ENCODE measurements around the gene VDAC1. TPM values are rescaled to one million over a fixed set of nuclear protein-coding genes. Genes with fewer than 3 reads are reported as not detected.
A peak's percentile ranks its signal among the peaks of the same experiment; 100 is the strongest.
"Not testable (repeated sequence)": the region's sequence is repeated elsewhere in the genome, so short reads cannot be mapped to it uniquely, and the experiment has no call there.

The VDAC1 gene
- total RNA-seq, 1 experiment from 2014 or later: 448 TPM

DNA sequence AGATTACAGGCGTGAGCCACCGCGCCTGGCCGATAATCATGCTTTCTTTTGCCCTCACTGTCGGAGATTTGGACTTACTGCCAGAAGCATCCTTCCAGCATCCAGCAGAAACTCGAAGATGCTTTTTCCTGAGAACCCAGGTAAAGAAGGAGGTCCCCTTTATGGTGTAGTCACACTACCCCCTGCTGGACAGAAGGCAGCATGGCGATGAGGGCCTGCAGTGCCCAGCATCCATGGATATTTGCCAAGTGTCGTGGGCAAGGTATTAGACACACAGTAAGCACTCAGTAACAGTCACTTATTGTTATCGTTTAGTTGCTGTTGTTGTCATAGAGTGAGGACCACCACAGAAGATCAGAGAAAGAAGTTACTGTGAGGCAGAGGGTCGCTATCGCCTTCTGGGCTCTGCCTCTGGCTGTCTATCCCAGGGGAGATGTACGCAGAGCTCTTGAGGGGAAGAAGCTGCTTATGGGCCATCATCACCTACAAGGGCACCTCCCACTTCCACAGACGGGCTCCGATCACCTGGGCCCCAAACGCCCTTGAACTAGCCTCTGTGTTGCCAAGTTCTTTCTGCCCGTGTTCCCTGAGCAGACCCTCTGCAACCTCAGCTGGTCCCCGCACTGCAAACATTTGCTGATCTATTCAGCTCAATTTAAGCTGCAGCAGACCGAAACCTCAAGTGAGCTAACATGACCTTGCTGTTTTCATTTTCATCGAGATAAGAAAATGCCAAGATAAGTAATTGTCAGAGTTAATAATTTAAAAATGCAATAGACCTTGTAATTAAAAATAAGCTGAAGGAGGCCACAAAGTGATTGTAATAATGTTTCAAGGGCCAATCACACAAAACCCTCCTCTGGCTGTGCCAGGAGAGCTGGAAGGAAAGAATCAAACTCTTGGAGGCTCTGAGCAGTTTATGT lies 60.3 kb downstream of the VDAC1 start:
- DNase-seq (ENCODE audit: extremely low read depth, low read depth): peak; percentile 57

DNA sequence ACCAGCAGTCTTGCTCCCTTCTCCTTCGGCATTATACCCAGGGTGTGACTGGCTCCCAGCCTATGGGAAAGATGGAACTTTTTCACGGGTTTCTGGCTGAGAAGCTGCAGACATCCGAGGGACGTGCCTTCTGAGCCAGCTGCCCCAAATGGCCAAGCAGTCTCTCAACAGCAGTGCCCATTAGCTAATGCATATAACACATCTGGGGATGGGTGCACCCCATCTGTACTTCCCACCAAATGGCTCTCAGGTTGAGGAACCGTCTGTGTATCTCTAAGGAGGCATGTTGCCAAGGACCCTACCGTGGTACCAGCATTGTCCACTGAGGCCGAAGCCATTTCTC lies 61.3 kb downstream of the VDAC1 start:
- no peak for DNase-seq (ENCODE audit: extremely low read depth, low read depth)

DNA sequence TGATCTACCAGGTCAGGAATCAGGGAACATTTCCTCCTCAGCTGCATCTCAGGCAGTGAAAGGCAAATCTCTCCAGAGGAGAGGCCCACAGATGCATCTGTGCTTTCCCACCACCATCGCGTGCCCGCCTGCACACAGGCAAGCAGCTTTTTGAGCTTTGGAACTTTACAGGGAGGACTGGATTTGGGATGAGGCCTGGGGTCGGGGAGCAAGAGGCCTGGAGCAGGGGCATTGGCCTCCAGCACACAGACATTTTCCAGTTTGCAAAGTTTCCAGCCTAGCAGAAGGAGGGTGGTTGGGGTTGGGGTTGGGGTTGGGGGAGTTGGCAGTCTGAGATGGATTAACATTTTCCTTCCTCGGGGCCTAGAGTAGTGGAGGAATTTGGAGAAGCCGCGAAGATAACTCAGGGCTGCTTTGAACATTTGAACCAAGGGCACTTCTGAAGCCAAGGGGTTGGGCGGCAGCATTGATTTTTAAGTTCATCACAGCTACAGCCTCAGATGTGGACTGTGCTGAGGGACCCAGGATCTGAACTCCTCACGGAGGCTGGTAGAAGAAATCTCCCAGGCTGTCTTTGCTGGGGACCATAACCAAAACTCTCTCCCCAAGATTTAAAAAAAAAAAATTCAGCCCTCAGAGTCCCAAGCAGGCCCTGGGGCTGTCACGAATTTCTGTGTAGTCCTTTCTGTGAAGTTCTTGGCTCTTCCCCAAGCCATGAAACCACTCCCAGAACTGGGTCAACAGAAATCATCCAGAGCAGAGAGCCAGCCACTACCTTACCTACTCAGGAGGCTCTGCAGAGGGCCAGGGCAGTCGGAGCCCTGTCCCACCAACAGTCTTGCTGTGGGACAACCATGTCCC lies 61.9 kb downstream of the VDAC1 start:
- no peak for DNase-seq (ENCODE audit: extremely low read depth, low read depth)

DNA sequence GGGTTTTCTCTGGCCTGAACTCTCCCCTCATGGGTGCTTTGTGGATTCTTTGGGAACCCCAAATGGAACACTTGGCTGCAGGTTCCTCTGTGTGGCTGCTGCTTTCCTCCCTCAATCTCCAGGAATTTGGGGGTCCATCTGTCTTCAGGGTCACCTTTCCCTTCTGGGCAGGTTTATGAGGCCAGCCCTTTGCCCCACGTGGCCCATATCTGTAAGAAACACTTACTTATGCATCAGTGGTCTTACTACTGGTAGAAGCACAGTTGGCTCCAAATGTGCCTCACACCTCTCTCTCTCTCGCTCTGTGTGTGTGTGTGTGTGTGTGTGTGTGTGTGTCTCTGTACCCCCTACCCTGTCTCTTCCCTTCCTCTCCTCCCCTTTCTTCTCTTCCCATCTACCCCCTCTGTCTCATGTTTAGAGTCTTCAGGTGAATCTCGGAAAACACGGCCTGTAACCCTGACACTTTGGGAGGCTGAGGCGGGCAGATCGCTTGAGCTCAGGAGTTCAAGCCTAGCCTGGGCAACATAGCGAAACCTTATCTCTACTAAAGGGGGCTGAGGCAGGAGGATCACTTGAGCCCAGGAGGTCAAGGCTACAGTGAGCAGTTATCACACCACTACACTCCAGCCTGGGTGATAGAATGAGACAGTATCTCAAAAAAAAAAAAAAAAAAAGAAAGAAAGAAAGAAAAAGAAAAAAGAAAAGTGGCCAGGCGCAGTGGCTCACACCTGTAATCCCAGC lies 63.1 kb downstream of the VDAC1 start:
- no peak for DNase-seq (ENCODE audit: extremely low read depth, low read depth)

DNA sequence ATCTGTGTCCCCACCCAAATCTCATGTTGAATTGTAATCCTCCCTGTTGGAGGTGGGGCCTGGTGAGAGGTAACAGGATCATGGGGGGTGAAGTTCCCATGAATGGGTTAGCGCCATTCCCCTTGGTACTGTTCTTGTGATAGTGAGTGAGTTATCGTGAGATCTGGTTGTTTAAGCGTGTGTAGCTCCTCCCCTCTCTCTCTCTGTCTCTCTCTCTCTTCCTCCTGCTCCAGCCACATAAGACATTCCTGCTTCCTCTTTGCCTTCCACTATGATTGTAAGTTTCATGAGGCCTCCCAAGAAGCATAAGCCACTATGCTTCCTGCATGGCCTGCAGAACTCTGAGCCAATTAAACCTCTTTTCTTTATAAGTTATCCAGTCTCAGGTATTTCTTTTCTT lies 65.1 kb downstream of the VDAC1 start:
- DNase-seq (ENCODE audit: extremely low read depth, low read depth): no peak

DNA sequence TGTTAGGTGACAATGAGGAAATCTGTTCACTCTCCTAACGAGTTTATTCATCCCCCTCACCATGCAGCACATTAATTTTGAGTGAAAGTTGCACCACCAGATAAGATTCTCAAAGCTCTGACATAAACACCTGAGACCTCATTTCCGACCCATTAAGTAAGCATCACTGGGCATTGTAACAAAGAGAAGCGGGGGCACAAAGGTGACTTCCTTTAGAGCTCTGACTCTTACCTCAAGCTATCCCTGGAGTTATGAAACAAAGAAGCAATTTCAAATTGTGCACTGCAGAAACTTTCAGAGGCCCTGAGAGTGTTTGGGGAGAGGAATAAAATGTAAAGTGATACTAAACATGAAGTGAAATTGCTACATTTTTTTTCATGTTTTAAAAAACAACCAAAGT lies 65.8 kb downstream of the VDAC1 start:
- DNase-seq (ENCODE audit: extremely low read depth, low read depth): no peak

DNA sequence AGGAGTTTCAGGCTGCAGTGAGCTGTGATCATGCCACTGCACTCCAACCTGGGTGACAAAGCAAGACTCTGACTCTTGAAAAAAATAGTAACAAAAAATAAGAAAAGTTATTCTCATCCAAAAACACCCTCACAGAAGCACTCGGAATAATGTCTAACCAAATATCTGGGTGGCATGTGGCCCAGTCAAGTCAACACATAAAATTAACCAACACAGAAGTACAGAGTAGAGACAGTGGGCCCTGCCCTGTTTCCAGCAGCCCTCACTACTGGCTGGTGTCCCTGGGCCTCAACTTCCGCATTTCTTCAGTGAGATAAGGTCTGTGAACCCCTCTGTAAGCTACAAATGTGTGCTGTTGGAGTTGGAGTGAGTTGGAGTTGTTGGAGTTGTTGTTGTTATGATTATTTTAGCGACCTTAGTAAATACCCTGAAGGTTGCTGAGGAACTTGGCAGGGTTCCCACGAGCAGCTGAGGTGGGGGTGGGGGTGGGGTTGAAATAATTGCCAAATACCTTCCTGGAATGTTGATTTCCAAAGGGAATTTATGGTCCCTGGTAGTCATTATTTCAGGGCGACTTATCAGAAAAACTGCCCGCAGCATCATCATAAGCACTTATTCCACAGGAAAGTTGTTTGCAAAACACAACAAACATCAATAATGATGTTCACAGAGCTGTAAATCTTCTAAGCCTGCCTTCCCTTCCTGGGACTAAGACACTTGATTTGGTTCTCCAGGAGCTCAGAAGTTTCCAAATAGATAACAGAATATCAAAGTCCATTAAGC lies 66.5 kb downstream of the VDAC1 start:
- DNase-seq (ENCODE audit: extremely low read depth, low read depth): no peak

DNA sequence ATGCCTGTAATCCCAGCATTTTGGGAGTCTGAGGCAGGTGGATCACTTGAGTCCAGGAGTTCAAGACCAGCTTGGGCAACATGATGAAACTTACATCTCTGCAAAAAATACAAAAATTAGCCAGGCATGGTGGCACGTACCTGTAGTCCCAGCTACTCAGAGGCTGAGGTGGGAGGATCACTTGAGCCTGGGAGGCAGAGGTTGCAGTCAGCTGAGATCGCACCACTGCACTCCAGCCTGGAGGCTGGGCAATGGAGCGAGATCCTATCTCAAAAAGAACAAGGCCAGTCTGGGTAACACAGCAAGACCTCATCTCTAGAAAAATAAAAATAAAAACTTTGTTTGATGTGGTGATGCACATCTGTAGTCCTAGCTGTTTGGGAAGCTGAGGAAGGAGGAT lies 67.1 kb downstream of the VDAC1 start:
- not testable (repeated sequence) for DNase-seq (ENCODE audit: extremely low read depth, low read depth)

DNA sequence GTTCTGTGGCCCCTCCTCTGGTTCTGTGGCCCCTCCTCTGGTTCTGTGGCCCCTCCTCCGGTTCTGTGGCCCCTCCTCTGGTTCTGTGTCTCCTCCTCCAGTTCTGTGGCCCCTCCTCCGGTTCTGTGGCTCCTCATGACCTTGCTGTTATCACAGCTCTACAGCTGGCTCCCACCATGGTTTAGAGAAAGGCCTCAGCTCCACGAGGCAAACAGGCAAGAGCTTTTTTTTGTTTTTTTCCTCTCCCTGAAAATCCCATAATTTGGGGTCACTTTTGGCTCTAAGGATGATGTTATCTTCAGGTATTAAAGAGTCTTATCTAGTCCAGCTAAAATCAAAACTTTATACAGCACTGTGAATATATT lies 68.1 kb downstream of the VDAC1 start:
- no peak for DNase-seq (ENCODE audit: extremely low read depth, low read depth)

DNA sequence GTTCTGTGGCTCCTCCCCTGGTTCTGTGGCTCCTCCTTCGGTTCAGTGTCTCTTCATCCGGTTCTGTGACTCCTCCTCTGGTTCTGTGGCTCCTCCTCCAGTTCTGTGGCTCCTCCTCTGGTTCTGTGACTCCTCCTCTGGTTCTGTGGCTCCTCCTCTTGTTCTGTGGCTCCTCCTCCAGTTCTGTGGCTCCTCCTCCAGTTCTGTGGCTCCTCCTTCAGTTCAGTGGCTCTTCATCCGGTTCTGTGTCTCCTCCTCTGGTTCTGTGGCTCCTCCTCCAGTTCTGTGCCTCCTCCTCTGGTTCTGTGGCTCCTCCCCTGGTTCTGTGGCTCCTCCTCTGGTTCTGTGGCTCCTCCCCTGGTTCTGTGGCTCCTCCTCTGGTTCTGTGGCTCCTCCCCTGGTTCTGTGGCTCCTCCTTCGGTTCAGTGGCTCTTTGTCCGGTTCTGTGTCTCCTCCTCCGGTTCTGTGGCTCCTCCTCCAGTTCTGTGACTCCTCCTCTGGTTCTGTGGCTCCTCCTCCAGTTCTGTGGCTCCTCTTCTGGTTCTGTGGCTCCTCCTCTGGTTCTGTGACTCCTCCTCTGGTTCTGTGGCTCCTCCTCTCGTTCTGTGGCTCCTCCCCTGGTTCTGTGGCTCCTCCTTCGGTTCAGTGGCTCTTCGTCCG lies 68.7 kb downstream of the VDAC1 start:
- not testable (repeated sequence) for DNase-seq (ENCODE audit: extremely low read depth, low read depth)

DNA sequence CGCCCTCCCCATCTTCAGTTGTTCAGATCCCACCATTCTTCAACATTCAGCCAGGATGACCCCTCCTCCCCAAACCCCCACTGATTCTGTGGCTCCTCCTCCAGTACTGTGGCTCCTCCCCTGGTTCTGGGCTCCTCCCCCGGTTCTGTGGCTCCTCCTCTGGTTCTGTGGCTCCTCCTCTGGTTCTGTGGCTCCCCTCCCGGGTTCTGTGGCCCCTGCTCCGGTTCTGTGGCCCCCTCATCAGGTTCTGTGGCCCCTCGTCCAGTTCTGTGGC lies 69.2 kb downstream of the VDAC1 start:
- DNase-seq (ENCODE audit: extremely low read depth, low read depth): no peak

DNA sequence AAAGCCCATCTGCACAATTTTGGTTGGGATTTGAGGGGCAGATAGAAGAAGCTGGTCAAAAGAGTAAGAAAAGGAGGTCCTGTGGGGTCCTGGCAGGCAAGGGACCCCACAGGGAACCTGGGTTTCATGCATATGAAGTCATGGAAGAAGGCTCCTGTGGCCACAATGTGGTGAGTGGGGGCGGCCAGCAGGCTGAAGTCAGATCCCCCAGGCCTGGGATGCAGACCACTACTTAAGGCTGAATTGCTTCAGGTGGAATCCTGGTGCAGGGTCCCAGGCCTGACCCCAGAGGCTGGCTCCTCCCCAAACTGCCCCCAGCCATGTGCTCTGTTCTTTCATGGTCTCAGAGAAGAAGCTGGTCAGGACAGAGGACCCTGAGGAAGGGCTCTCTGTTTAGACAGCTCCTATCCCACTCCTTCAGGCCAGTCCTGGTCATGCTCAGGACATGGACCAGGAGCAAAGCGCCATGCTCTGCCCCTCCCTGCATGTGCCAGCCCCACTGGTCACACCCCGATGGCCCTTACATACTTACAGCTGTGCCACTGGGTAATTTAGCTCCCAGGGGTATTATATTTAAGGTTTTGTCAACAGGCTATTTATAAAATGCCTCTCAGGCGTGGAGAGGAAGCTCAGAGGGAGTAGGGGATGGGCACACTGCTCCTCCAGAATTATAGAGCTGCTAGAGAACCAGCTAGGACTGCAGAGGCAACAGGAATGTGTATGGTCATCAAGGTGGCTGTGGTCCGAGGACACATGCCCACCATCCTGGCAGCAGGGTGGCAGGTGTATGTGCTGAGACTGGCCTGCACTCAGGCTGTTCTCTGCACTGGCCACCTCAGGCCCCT lies 69.7 kb downstream of the VDAC1 start:
- DNase-seq (ENCODE audit: extremely low read depth, low read depth): no peak

DNA sequence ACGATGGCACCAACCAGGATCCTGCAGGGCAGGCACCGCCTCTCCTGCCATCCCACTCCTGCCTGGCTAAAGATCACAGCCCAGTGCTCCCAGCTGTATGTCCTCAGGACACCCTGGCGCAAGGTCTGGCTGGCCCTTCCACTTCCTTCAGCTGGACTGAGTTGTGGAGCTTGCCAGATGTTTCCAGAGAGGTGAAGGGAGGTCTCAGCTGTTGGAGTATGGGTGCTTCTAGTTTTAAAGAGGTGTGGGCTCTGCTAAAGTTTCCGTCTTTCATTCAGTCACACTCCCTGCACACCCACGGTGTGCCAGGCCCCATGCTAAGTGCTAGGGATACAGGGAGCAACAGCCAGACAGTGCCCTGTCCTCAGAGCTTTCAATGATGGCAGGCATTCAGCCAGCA lies 70.5 kb downstream of the VDAC1 start:
- DNase-seq (ENCODE audit: extremely low read depth, low read depth): no peak

DNA sequence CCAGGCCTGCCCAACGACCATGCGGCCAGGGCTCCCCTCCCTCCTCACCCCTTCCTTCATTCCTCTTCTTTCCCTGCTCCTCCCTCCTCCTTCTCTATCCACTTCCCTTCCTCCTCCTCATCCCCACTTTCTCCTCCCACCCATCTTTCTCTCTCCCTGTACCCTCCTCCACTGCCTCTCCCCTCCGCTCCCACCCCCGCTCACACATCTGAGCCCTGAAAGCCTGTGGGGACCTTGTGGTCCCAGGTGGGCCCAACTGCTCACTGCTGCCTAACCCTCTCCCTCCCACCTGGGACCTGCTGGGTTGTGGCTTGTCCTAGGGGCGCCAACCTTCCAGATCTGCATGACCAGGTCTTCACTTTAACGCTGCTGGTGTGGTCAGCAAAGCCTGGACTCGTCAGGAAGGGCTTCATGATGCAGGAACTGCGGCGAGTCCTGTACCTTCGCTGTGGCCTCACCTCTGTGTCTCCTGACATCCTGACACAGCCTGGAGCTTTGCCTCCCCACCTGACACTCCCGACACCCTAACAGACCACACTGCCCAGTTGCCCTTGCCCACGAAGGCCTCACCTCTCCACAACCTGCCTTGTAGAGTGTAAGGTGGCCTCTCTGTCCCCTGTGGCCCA lies 71.0 kb downstream of the VDAC1 start:
- DNase-seq (ENCODE audit: extremely low read depth, low read depth): no peak

DNA sequence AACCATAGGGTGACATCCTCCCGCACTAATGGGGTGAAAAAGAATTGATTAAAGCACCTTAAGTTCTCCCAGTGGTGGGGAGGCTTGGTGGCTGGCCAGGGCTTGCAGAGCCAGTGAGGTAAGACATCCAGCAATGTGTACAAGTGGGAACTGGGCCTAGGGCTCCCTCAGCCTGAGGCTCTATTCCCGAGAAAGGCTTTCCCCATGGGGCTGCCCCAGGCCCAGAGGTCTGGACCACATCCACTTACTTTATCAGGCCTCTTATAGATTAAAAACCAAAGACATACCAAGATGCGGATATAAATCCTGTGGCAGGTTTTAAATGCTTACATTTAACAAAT lies 71.6 kb downstream of the VDAC1 start:
- DNase-seq (ENCODE audit: extremely low read depth, low read depth): no peak

DNA sequence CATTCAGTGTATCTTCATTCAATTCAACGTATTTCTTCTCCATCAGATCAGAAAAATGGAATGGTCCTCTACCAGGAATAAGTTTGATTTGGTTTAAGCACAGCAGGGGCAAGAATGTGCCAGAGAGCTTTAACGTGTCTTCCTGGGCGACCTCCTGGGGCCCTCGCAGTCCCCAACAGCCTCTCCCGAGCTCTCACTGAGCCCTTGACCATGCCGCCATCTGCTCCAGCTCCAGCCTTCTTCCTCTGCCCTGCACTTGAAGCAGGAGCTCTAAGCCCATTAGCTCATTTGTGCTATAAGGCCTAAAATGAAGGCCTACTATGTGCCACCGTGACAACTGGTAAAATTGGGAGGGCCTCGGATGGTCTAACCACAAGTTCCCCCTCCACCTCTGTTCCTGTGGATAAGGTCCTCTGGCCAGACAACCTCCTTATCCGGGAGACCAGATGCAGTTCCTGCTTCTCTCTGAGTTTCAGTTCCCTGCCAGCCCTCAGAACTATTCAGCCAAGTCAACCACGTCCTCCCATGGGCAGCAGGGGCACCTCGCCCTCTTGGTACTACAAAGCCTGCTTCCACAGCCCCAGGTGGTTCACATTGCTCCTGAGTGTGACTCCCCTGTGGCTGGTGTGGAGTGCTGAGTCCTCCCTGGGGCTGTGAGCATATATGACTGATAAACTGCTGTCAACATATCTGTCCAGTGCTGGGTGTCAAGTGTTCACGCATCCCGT lies 72.2 kb downstream of the VDAC1 start:
- DNase-seq (ENCODE audit: extremely low read depth, low read depth): no peak

DNA sequence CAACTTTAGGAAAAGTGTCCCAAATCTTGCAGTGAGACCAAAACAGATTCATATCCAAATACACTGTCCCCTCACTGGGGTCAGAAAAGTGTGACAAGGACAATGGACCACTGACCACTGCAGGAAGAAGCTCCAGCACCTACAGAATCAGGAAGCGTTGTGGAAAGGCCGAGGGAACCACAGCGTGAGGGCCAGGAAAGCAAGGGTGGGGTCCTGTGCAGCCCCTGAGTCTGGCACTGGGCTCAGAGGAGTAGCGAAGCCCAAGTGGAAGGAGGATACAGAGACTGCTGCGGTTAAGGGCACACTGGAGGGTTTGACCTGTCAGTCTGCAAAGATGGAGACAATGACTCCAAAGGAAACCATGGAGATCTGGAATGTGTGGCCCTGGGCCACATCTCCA lies 73.2 kb downstream of the VDAC1 start:
- DNase-seq (ENCODE audit: extremely low read depth, low read depth): no peak

DNA sequence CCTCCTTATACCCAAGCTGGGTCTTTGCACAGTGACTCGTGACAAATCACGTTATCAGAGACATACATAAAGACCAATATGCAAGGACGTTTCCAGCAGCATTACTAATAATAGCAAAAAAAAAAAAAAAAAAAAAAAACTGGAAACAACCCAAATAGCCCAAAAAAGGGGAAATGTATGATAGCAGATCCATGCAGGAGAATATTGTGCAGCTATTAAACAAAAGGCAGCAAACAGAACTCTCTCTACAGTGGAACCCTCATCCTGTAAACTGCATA lies 74.0 kb downstream of the VDAC1 start:
- no peak for DNase-seq (ENCODE audit: extremely low read depth, low read depth)
